GM21825 (cell line): Measurements from ENCODE around the gene AGXT2.
"Not testable (repeated sequence)": the region's sequence is repeated elsewhere in the genome, so short reads cannot be mapped to it uniquely, and the experiment has no call there.

Experiments
- ATAC-seq: cut with Tn5 transposase; IDR thresholded peaks from one replicate; pipeline ENCODE4 v1.9.1; 2021; ENCODE audit warnings: mild to moderate bottlenecking, moderate library complexity; ENCODE audit not compliant: unreplicated experiment

Gene AGXT2

GRCh38 chr5:35056686-35057085 is 8.9 kb upstream of the AGXT2 start:
- no peak for ATAC-seq

GRCh38 chr5:35052838-35053237 is 5.1 kb upstream of the AGXT2 start:
- ATAC-seq: no peak

GRCh38 chr5:35050541-35051126 is 2.9 kb upstream of the AGXT2 start:
- no peak for ATAC-seq

GRCh38 chr5:35048910-35049309 is 1.2 kb upstream of the AGXT2 start:
- no peak for ATAC-seq

GRCh38 chr5:35046774-35047173 is 975 bp downstream of the AGXT2 start:
- no peak for ATAC-seq

- no peak for ATAC-seq
Measured at GRCh38 chr5:35045280-35045679, 2.5 kb downstream of the AGXT2 start.

- no peak for ATAC-seq
Measured at GRCh38 chr5:35044649-35045048, 3.1 kb downstream of the AGXT2 start.

GRCh38 chr5:35042781-35043180 is 5.0 kb downstream of the AGXT2 start:
- no peak for ATAC-seq

GRCh38 chr5:35041261-35041660 is 6.5 kb downstream of the AGXT2 start:
- ATAC-seq: no peak

- ATAC-seq: no peak
Measured at GRCh38 chr5:35038891-35039290, 8.9 kb downstream of the AGXT2 start.

GRCh38 chr5:35036536-35036935 is 11.2 kb downstream of the AGXT2 start:
- ATAC-seq: no peak

GRCh38 chr5:35035929-35036328 is 11.8 kb downstream of the AGXT2 start:
- ATAC-seq: not testable (repeated sequence)

GRCh38 chr5:35035271-35035670 is 12.5 kb downstream of the AGXT2 start:
- ATAC-seq: no peak

GRCh38 chr5:35032356-35032755 is 15.4 kb downstream of the AGXT2 start:
- no peak for ATAC-seq

- ATAC-seq: no peak
Measured at GRCh38 chr5:35031276-35031675, 16.5 kb downstream of the AGXT2 start.

GRCh38 chr5:35030426-35031100 is 17.2 kb downstream of the AGXT2 start:
- ATAC-seq: no peak

- ATAC-seq: no peak
Measured at GRCh38 chr5:35029333-35029732, 18.4 kb downstream of the AGXT2 start.

- no peak for ATAC-seq
Measured at GRCh38 chr5:35026941-35027340, 20.8 kb downstream of the AGXT2 start.

- ATAC-seq: no peak
Measured at GRCh38 chr5:35026280-35026840, 21.4 kb downstream of the AGXT2 start.

GRCh38 chr5:35024911-35025510 is 22.7 kb downstream of the AGXT2 start:
- ATAC-seq: no peak

- no peak for ATAC-seq
Measured at GRCh38 chr5:35023391-35024178, 24.2 kb downstream of the AGXT2 start.
